GM19328 (cell line): ENCODE measurements around the gene FGF7.
A peak's percentile ranks its signal among the peaks of the same experiment; 100 is the strongest.
"Not testable (repeated sequence)": the region's sequence is repeated elsewhere in the genome, so short reads cannot be mapped to it uniquely, and the experiment has no call there.

Source experiments
- ATAC-seq: cut with Tn5 transposase; IDR thresholded peaks from one replicate; pipeline ENCODE4 v1.9.1; 2021; ENCODE audit warnings: mild to moderate bottlenecking, moderate library complexity; ENCODE audit not compliant: unreplicated experiment

FGF7 gene

DNA sequence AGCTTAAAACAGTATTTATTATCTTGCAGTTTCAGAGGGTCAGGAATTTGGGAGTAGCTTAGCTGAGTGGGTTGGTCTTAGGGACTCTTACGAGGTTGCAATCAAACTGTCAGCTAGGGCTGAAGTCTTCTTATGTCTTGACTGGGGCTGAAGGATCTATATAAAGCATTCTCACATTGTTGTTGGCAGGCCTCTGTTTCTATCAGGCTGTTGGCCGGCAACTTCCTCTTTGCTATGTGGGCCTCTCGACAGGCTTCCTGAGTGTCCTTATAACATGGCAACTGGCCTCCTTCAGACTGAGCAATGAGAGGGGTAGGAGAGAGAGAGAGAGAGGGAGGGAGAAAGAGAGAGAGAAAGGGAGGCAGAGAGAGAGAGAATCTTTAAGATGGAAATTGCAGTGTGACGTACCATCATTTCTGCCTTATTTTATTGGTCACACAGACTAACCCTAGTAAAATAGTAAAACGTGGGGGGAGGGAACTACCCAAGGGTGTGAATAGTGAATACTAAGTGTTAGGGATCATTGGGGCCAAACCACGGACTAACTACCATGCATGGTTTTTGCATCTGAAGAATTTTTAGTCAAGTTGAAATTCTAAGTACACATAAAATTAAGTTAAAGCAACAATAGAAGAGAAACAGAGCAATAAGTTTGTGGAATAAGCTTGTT lies 16.1 kb downstream of the FGF7 start:
- peak; percentile 85 for ATAC-seq

DNA sequence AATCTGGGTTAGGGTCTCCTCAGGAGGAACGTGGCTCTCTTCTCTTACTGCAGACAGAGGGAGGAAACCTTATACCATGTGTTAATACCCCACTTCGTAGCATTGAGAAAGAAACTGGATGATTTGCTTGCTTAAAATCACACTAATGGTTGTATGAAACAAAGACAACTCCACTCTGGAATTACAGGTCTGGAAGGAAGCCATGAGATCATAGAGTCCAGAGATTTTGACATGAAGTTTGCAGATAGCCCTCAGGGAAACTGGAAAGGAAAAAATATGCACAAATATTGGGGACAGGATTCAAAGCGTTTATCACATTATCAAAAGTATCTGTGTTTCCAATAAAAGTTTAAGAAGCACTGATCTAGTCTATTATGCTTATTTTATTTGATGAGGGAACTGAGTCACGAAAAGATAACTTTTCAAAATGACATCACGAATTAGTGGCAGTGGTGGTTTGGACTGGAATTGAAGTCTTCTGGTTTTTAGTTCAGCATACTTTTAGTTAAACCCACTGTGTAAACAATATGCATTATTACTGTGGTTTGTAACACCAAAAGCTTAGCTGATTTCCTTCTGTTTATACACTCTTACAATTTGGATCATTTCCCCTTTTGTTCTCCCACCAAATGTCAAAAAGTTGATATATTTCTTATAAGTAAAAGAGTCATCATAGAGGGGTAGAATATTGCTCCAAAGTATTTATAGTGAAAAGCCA lies 16.8 kb downstream of the FGF7 start:
- no peak for ATAC-seq

DNA sequence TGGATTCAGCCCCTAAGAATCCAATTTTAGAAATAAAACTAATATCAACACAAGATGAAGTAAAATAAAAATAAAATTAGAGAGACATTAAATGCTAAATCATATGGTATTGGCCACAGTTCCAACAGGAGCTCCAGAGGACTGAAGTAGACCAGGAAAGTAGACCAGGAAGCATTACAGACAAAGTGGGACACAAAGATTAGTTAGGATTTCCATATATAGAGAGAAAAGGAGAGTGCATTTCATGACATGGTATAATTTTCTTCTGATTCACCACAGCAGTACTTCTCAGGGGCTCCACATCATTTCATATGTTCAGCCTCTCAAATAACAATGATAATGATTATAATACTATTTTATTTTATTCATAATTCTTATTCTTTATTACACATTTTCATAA lies 18.3 kb downstream of the FGF7 start:
- no peak for ATAC-seq

DNA sequence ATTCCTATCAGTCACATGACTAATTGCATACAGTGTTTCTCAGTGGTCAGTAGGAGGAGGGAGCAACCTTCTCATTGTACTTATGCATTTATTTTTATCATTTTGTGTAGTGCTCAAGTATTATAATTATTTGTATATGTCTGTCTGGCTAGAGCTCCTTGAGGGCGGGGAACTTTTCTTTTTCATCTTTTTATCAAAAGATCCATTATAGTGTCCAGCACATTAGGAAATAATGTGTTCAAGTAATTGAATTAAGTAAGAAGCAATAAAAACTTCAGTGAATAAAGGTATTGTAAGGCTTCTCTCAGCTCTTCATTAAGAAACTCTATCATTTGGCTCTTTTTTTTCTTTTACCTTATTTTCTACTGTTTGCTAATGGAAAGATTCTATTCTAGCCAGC lies 18.8 kb downstream of the FGF7 start:
- ATAC-seq = no peak

DNA sequence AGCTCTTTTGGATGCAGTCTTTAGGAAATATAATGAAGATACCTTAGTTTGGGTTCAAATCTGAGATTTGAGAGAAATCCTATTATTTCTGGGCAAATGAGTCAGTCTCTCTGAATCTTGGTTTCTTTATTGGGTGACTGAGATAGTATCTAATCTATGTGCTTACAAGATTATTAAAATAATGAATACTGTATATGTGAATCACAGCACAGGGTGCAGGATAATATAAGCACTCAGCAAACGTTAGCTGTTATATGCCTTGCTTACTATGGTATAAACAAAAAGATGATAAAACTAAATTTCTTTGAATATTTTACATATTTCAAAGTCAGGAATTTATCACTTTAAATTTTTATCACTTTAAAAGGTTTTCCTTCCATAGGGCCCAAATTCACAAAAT lies 29.6 kb downstream of the FGF7 start:
- no peak for ATAC-seq

DNA sequence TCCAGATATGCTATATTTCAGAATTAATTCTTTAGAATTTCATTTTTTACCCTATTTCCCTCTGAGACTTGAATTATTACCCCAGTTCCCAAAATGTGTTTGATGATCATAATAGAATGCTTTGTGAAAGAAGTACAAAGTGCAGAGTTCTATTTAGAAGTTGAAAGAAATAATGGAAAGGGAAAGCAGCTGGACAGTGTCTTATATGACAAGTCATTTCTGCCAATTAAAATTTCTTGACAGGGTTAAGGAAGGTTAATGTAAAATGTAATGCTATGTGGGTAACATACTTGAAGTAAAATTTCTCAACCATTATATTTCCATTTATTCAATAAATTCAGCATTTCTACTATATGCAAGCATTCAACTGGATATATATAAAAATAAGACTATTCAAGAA lies 33.1 kb downstream of the FGF7 start:
- ATAC-seq = no peak

DNA sequence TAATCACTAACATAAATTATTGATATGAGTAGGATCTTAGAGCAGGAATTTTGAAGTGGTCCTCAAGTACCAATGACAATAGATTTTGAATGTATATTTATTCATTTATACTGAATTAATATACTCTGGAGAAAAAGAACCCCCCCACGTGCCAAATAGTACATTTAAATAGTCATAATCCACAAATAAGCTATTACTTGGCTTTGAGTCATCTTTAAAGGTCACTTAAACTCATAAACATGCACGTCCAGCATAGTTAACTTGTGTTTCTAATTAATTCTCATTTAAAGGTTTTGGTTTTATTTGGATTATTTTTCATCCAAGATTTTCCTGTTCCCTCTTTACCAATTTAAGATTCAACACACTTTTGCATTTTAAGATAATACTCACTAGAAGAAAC lies 35.1 kb downstream of the FGF7 start:
- no peak for ATAC-seq

DNA sequence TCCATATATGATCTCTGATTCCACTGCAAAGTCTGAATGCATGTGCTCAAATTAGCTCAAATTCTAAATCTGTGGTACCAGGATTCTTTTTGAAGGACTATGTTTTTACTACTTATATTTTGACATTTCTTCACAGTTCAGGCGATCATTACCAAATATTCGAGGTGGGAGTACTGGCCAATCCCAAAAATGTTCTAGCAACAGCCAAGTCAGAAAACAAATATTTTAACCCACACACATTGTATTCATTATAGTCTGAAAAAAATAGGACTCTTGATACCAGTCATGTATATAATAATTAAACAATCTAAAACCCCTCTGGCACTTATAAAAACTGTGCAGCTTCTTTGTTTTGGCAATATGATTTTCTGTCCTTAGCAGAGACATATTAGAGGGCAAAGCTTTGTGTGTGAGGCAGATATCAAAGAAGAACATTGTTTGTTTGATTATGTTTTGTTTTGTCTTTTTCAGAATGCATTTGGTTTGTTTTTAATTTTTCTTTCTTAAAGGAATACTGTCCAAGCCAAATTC lies 37.4 kb downstream of the FGF7 start:
- no peak for ATAC-seq

DNA sequence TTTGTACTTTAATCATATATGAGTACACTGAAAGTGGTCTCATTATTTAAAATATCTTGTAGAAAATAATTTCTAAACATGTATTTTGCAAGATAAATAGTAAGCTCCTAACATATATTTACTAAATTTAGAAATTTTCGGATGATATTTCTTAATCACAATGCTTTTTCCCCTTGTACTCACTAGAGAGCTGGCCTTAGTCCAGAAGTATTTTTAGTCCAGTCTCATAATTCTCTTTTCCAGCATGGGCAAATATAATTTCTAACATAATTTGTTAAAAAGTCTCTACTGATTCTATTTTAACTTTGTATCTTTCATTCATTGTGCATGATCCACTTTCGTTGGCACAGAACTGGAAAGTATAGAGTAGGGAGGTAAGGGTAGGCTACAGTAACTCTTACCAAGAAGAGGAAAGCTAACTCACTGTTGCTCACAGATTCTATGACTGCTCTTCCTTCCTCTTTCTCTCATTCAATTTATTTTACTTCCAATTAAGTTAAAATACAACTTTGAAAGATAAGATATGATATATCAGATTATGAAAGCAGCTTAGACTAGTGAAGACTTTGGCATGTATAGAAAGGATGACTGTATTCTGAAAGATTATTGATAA lies 39.3 kb downstream of the FGF7 start:
- no peak for ATAC-seq

DNA sequence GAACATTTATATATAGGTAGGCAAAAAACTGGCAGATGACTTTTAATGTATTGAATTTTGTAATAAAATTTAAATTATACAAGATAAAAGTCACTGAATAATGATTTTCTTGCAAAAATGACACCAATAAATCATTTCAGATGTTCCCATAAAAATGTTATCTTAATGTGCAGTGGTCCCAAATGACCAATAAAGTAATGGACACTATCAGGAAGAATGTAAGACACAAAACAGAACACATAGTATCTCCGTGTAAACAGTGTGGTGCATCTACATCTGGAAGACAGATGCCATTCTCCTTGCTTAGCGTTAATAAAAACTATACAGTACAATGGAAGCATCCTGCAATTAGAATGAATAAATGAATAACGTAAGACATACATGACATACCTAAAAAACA lies 41.5 kb downstream of the FGF7 start:
- no peak for ATAC-seq

DNA sequence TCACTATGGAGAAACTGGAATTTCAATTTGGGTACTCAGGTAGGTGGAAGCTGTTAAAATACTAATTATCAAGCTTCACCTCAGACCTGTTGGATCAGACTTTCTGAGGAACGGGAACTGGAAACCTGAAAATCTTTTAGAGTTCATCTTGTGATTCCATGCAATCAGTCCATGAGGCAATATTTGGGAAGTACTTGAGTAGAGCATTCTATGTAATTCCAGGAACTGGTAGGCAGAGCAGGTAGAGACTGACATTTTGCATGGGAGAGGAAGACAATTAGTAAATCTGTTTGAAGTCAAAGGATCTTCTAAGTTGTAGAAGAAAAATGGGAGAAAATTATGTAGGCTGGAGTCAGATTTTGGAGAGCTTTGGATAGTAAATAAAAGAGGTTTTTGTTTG lies 43.1 kb downstream of the FGF7 start:
- ATAC-seq = no peak

DNA sequence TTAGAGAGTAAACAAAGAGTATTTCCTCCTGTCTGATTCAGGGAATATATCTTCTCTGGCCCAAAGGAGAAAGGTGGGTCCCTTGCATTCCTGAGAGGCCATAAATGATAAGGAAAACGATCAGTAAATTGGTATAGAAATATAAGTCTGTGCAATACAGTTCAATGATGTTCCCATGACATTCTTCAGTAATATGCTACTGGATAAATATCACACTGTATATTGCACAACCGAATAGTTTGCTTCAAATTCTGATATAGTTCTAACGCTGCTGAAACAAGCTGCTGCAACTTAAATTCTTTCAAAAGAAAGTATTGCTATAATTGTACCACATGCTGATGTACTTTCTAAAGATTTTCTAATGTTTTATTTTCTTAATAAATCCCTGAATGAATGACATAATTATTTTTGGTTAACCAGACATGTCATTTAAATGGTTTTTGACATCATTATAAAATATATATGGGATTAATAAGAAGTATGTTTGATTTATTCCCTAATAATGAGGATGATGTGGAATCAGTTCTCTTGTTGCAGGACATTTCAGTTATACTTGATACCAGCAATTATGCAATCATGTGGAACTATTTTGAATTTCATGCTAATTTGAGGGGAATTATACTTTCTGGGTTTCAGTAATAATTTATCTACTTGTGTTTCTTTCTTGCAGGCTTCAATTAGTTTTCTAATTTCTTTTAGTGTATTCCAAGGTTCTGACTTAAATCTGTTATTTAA lies 44.9 kb downstream of the FGF7 start:
- ATAC-seq = no peak

DNA sequence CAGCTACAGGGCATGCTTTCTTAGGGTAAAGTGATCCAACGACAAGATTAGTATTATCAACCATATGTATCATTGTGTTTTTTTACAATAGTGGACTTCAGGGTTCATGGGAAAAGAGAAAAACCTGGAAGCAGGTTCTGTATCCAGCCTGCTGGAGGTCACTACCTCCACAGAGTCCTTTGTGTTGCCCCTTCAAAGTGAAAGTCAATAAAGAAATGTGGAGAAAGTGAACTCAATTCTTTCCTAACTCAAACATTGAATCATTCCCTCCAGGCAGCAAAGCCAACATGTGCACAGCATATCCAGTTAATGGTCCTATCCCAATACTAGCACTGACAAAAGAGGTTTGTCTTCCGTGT lies 45.4 kb downstream of the FGF7 start:
- ATAC-seq = no peak

DNA sequence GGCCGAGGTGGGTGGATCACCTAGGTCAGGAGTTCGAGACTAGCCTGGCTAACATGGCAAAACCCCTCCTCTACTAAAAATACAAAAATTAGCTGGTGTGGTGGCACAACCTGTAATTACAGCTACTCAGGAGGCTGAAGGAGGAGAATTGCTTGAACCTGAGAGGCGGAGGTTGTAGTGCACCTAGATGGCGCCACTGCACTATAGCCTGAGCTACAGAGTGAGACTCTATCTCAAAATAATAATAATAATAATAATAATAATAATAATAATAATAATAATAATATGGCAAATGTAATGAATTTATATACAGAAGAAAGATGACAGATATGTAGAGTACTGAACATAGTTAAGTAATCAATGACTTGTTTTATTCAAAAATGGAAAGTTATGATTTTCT lies 48.2 kb downstream of the FGF7 start:
- ATAC-seq = not testable (repeated sequence)

DNA sequence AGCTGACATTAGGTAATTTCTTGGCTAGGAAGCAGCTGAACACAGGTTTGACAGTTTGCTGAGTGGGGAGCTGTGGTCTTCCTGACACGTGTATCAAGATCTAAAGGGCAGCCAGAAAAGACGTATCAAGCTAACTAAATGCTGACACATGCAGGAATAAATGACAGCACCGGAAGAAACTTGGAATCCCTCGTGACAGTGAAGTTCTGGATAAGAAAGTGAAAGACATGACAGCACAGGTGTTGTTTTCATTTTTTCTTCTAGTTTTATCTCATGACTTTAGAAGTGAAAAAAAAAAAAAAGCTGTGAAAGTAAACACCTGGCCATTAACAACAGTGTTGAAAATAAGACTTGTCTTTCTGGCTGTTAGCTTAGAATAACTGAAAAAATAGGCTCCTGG lies 48.7 kb downstream of the FGF7 start:
- ATAC-seq = no peak

DNA sequence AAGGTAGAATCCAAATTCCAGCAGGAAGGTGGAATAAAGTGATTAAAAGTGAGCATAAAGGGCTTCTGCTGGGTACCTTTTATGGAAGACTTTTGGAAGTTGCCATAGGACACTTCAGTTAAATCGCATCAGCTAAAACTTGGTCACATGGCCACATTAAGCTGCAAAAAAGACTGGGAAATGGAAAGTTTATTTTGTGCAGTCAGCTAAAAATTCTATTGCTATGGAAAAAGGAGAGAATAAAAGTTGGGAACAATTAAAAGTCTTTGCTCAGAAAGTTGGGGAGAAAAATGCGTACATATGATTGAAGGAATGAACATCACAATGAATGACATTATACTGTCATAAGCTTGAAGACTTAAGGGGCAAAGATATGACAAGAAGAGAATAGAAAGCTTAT lies 49.3 kb downstream of the FGF7 start:
- no peak for ATAC-seq

DNA sequence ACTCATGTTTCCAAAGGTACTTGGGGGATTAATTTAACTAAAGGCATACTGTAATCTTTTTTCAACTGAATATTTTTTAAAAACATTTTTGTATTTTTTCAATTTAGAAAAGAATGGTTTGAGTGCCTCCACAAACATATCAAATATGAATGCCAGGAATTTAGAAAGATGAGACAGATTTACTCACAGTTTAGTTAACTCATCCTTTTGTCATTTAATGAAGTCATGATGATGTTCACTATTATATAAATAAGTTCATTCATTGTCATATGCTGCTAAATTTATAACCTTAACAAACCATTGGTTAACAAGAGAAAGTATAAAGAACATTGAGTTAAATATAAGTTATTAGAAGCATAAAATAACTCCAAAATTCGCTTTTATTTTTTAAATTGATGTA lies 50.0 kb downstream of the FGF7 start:
- ATAC-seq = no peak

DNA sequence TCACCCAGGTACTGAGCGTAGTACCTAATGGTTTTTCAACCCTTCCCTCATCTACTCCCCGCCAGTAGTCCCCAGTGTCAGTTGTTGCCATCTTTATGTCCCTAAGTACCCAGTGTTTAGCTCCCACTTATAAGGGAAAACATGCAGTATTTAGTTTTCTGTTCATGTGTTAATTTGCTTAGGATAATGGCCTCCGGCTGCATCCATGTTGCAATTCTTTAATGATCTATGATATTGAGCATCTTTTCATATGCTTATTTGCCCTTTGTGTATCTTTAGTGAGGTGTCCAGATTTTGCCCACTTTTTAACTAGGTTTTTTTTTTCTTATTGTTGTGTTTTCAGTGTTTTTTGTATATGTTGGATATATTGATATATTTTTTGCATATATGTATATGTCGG lies 55.0 kb downstream of the FGF7 start:
- not testable (repeated sequence) for ATAC-seq

DNA sequence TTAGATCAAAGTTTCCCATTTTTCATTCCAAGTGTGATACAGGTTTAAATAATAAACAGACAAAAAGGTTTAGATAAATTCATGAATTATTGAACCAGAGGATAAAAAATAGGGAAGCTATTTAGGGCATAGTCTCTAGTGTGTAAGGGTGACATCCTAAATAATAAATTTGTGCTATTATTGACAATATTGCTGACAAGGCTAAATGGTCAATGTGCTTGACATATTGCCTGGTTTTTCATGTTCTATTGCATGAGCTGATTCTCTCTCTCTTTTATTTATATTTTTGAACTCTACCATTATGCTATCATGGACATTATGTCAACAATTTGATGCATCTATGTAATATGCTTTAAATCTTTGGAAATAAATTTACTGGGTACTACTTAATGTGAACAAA lies 55.9 kb downstream of the FGF7 start:
- ATAC-seq = not testable (repeated sequence)

DNA sequence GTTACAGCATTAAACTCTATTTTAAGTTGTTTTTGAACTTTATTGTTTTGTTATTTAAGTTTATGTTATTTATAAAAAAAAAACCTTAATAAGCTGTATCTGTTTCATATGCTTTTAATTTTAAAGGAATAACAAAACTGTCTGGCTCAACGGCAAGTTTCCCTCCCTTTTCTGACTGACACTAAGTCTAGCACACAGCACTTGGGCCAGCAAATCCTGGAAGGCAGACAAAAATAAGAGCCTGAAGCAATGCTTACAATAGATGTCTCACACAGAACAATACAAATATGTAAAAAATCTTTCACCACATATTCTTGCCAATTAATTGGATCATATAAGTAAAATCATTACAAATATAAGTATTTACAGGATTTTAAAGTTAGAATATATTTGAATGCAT lies 62.4 kb downstream of the FGF7 start:
- ATAC-seq = not testable (repeated sequence)

DNA sequence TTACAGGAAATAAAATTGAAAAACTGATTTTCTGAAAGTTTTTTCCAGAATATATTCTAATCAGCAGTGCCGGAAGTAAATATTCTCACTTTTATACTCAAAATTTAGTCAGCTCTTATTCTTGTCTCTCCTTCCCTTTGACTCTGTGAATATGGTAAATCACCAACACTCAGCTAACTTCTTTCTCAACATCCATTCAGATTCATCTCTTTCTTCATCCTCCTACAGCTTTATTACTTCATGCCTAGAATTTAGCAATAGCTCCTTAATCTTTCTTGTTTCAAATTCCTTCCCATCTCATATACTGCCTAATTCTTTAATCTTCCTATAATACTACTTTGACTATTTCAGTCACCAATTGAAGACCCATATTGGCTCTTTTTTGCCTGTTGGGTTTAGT lies 67.9 kb downstream of the FGF7 start:
- no peak for ATAC-seq

DNA sequence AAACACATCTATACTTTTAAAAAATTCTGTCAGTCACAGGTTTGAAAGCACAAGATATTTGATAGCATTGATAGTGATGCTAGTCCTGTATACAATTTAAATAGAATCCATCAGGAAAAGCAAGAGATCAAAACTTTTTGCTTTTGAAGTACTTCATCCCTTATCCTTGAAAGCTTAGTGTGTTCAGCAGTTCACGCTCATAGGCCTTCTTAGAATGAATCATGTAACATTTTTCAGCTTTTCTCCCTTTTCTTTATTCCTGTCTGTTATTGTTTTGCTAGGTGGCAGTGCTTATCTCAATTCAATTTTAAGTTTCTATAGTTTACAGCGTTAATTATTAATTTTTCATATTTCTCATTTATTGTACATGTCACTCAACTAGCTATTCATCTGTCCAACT lies 69.1 kb downstream of the FGF7 start:
- no peak for ATAC-seq
